HG02571 (cell line): Measurements from ENCODE around the gene SLC25A47.

Experiments used
- ATAC-seq: cut with Tn5 transposase; IDR thresholded peaks from one replicate; pipeline ENCODE4 v1.9.1; 2021; ENCODE audit warnings: mild to moderate bottlenecking, moderate library complexity; ENCODE audit not compliant: unreplicated experiment

SLC25A47 gene

GRCh38 chr14:100322138-100322957 is 791 bp upstream of the SLC25A47 start:
- ATAC-seq = no peak

GRCh38 chr14:100323942-100324307 is 786 bp downstream of the SLC25A47 start:
- ATAC-seq = no peak

- ATAC-seq = no peak
Measured at GRCh38 chr14:100325231-100325632, 2.1 kb downstream of the SLC25A47 start.

GRCh38 chr14:100325958-100326357 is 2.8 kb downstream of the SLC25A47 start:
- ATAC-seq = no peak

DNA sequence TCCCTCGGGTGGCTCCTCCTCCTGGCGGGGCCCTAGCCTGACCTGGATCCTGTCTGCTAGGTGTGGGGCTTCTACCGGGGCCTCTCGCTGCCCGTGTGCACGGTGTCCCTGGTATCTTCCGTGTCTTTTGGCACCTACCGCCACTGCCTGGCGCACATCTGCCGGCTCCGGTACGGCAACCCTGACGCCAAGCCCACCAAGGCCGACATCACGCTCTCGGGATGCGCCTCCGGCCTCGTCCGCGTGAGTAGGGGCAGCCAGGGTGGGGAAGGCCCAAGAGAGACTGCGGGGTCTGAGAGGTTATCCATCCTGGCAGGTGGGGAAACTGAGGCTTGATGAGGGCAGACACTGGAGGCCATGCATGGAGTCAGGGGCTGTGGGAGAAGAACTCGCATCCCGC is 4.0 kb downstream of the SLC25A47 start:
- ATAC-seq = no peak

- ATAC-seq = no peak
Measured at GRCh38 chr14:100328495-100329163, 5.5 kb downstream of the SLC25A47 start.

- ATAC-seq = no peak
Measured at GRCh38 chr14:100329233-100330006, 6.3 kb downstream of the SLC25A47 start.

- ATAC-seq = no peak
Measured at GRCh38 chr14:100330007-100330344, 6.8 kb downstream of the SLC25A47 start.

DNA sequence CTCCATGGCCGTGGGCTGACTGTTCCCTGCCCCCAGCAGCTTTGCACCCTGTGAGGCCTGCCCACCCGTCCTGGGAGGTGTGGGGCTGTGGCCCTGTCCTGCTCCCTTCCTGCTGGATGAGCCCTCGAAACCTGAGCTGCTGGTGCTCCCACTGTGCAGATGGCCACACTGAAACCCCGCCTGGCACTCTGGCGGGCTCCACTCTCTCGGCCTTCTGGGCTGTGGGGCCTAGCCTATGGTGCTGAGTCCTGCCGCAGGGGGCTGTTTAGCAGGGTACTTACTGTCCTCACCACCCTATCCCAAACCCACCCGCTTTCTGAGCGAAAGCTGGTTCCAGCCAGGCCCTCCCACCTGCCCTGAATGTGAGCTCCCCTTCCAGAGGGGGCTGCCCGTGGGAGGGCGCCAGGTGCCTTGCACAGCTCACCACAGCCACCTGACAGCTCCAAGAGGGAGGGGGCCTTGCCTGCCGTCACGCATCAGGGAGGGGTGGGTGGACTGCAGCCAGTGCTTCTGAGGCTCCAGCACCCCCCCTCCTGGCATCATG is 7.3 kb downstream of the SLC25A47 start:
- ATAC-seq = no peak

DNA sequence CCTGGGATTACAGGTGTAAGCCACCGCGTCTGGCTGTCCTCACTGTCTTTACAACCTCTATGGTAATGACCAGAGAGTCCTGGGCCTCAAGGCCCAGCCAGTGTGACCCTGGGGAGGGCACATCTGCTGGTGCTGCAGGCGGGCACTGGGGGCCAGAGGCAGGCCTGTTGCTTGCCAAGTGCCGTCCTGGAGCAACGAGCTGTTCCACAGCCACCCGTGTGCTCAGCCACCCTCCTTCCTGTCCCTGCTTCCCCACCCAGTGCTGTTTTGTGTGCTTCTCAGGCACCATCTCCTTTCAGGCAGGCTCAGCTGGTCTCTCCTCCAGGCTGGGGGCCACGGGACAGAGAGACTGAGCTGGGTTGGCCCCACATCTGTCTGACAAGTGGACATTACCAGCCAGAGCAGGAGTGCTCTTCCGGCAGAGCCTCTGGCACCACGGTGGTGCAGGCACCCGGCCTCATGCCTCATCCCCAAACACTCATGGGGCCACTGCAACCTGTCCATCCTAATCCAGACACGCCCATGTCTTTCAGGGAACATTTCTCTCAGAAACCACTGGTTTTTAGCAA is 9.0 kb downstream of the SLC25A47 start:
- no peak for ATAC-seq

GRCh38 chr14:100332797-100333196 is 9.7 kb downstream of the SLC25A47 start:
- peak; percentile 42 for ATAC-seq

DNA sequence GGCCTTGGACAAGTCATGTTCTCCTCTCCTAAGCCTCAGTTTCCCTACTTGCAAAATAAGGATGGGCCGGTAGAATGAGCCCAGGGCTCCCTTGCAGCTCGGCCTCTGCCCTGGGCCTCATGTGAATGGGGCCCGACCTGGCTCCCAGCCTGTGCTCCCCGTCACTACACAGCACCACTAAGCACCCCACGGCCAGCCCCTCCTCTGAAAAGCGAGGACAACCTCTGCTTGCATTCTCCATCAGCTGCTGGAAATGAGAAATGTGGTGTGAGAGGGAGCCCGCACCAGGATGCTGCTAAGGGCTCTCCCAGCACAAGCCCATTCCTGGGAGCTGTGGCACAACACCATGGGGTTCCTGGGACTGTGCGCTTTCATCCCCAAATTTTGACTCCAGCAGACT is 10.2 kb downstream of the SLC25A47 start:
- ATAC-seq = no peak

DNA sequence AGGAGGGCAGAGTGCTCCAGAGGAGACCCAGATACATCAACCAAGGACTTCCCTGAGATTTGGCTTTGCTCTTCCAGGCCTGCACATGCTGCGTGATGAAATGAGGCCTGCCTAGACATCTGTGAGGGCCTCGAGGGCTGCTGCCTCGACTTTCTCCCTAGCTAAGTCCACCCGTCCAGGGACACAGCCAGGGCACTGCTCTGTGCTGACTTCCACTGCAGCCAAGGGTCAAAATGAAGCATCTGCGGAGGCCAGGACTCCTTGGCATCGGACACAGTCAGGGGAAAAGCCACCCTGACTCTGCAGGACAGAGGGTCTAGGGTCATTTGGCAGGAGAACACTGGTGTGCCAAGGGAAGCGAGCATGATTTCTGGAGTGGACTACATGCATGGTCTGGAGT is 10.7 kb downstream of the SLC25A47 start:
- no peak for ATAC-seq

DNA sequence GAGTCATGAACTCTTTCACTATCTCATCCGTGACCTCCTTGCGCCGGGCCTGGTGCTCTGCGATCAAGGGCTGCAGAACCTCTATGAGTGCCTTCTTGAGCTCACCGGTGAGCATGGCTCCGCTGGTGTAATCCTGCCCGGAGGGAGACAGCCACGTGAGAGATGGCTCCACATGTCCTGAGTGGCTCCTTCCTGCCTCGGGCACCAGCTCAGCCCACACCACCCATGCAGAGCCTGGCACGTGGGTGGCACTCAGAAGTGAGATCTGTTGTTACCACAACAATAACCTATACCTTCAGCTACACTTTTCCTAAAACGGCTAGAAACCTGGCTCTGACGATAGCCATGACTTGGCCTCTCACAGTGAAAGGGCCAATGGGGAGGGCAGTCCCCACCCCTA is 11.8 kb downstream of the SLC25A47 start:
- ATAC-seq = no peak

GRCh38 chr14:100336618-100337530 is 13.7 kb downstream of the SLC25A47 start:
- ATAC-seq = no peak

- ATAC-seq = no peak
Measured at GRCh38 chr14:100339766-100340422, 16.8 kb downstream of the SLC25A47 start.

GRCh38 chr14:100340423-100340813 is 17.3 kb downstream of the SLC25A47 start:
- ATAC-seq = no peak

DNA sequence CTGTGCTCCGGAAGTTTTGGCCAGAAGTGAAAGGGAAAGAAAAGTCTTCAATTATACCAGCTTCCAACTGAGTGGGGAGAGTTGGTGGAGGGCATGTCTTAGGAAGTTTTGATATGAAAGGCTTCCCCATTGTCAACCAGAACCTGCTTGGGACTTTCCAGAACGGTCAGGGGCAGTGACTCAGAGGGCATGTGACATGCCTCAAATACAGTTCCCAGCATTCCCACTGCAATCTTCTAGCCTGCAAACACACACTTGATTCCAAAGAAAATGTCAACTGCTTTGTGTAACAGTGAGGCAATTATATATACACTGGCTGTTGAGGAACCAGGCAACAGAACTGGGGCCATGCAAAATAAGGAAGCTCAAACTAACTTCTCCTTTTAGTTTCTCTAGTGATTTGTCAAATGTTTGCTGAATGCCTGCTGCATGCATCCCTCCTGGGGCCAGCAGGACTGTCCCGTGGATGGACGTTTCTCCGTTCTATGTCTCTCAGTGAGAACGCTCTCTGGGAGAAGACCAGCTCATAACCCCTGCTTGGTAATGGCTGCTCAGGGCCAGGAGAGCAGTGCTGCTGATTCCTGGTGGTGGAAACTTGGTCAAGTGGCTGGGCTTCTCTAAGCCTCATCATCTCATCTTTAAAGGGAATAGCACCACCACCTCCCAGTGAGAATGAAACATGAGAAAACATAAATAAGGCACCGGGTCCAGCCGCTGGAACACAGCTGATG is 18.3 kb downstream of the SLC25A47 start:
- ATAC-seq = no peak

- ATAC-seq = no peak
Measured at GRCh38 chr14:100342195-100342594, 19.1 kb downstream of the SLC25A47 start.
